Effector memory CD4-positive, alpha-beta T cell (primary cell): Measurements from ENCODE around the gene XRCC5.

Source experiments
- DNase-seq, 3 donors: peaks; one replicate each; pipeline ENCODE4 v3.0.0-alpha.2; 2020
- H3K27ac ChIP-seq: 2 replicates; pipeline ENCODE4 v1.7.0; 2013; ENCODE audit warnings: mild to moderate bottlenecking, low read length, moderate library complexity; ENCODE audit not compliant: insufficient read depth, poor library complexity, severe bottlenecking
- H3K27me3 ChIP-seq: replicated peaks from 2 replicates; pipeline ENCODE4 v1.7.0; 2013; ENCODE audit warnings: mild to moderate bottlenecking, low read length; ENCODE audit not compliant: insufficient read depth, control insufficient read depth, poor library complexity, severe bottlenecking
- H3K36me3 ChIP-seq: 2 replicates; pipeline ENCODE4 v1.7.0; 2013; ENCODE audit warnings: mild to moderate bottlenecking, low read length, moderate library complexity; ENCODE audit not compliant: control insufficient read depth, insufficient read depth
- H3K4me1 ChIP-seq: 2 replicates; pipeline ENCODE4 v1.7.0; 2013; ENCODE audit warnings: low read length, mild to moderate bottlenecking; ENCODE audit not compliant: control insufficient read depth, insufficient read depth, poor library complexity, severe bottlenecking
- H3K4me3 ChIP-seq: 2 replicates; pipeline ENCODE4 v1.7.0; 2013; ENCODE audit warnings: low read length, low read depth, mild to moderate bottlenecking; ENCODE audit not compliant: insufficient read depth, poor library complexity, severe bottlenecking
- H3K9me3 ChIP-seq: 2 replicates; pipeline ENCODE4 v1.7.0; 2013; ENCODE audit warnings: mild to moderate bottlenecking, low read length, moderate library complexity; ENCODE audit not compliant: control insufficient read depth

Gene XRCC5

DNA sequence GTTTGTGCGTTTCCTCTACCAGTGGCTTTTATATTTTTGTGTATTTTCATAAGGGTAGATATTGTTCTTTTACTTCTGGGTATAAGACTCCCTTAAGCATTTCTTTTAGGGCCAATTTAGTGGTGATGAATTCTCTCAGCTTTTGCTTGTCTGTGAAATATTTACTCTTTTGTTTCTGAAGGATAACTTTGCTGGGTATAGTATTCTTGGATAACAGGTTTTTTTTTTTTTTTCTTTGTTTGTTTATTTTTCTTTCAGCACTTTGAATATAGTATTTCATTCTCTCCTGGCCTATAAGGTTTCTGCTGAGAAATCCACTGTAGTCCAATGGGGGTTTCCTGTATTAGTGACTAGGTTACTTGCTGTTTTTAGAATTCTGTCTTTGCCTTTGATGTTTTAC lies 122.7 kb downstream of the XRCC5 start:
- Histone ChIP-seq H3K4me1 (no peaks in the 10 kb centered on the region), H3K4me3 (no peak overlapping the region), H3K36me3 (no peaks in the 10 kb centered on the region), H3K9me3 (no peaks in the 10 kb centered on the region), H3K27ac (no peak overlapping the region), H3K27me3 (no peaks in the 10 kb centered on the region)
- DNase-seq = no peak

DNA sequence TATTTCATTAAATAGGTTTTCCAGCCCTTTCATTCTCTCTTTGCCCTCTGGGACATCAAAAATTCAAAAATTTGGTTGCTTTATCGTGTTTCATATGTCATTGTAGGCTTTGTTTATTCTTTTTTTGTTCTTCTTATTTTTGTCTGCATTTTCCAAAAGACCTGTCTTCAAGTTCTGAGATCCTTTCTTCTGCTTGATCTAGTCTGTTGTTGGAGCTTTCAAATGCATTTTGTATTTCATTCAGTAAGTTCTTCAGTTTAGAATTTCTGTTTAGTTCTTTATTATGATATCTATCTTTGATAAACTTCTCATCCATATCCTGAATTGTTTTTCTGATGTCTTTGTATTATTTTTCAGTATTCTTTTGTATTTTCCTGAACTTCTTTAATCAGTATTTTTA lies 123.6 kb downstream of the XRCC5 start:
- Histone ChIP-seq H3K4me3 (no peak overlapping the region), H3K9me3 (no peaks in the 10 kb centered on the region), H3K27ac (no peak overlapping the region), H3K4me1 (no peaks in the 10 kb centered on the region), H3K36me3 (no peaks in the 10 kb centered on the region), H3K27me3 (no peaks in the 10 kb centered on the region)
- no peak for DNase-seq

DNA sequence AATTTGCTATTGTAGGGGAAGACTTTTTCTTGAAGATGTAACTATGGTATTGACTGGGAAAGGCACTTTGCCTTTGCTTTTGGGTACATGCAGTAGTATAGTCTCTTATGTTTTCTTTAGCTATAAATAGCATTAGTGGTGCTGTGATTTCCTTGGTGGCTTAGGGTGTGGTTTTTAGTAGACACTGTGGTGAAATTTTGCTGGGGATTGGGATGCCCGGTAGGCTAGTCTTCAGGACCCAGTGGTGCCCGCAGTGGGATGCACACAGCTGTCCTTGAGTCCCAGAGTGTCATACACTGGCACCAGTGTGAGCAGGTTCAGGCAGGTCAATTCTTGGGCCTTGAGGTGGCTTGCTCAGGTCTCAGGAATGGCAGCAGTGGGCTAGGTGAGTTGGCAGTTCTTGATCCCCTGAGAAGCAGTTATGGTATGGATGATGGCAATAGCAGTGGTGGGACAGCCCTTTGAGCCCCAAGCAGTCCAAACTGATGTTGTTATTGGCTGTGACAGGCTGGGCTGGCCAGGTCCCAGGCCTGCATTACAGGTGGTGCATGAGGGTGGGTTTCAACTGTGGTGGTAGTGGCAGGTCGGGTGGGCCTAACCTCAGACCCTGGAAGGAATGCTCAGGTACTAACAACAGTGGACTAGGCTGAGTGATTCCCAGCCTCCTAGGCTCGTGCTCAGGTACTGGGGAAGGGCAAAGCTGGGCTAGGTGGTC lies 124.3 kb downstream of the XRCC5 start:
- Histone ChIP-seq H3K4me3 (no peak overlapping the region), H3K36me3 (no peaks in the 10 kb centered on the region), H3K4me1 (no peaks in the 10 kb centered on the region), H3K27ac (no peak overlapping the region), H3K27me3 (no peaks in the 10 kb centered on the region), H3K9me3 (no peaks in the 10 kb centered on the region)
- DNase-seq = no peak

DNA sequence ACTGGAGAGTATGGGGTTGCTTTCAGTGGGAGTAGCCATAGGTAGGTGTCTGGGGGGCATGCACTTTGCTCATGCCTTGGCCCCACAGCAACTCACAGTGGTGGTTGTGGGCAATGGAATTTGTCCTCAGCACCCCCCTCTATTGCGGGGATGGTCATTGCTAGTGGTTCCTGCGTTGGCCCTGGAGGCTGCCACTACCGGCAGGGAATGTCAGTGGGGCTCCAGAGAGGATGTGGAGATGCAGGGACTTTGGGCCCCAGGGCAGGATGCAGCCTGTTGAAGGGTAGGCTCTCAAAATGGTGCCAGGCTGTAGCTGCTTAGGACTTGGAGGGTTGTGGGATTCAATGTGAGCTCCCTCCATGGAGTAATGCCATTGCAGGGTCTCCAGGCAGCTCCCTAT lies 125.0 kb downstream of the XRCC5 start:
- no peak for DNase-seq
- H3K9me3 ChIP-seq = no peaks in the 10 kb centered on the region
- no peak overlapping the region for H3K4me3 ChIP-seq
- H3K36me3 ChIP-seq = no peaks in the 10 kb centered on the region
- H3K27me3 ChIP-seq = no peaks in the 10 kb centered on the region
- no peak overlapping the region for H3K27ac ChIP-seq
- no peaks in the 10 kb centered on the region for H3K4me1 ChIP-seq

DNA sequence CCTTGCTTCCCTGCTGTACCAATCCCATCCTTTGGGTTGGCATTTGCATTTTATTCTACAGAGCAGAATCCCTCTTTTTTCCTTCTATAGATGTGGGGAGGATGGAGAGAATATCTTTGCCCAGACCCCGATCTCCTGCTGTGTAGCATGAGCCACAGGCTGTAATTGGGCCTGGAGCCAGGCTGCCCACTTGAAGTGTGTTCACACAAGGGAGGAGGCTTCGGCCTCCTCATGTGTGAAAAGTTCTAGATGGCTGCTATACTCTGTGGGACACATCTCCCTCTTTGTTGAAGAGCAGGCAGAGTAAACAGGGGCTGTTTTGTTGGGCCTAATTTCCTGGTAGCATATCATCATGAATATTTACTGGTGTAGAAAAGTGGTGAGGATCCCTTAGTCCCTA lies 126.3 kb downstream of the XRCC5 start:
- Histone ChIP-seq H3K27ac (no peak overlapping the region), H3K4me3 (no peak overlapping the region), H3K4me1 (no peaks in the 10 kb centered on the region), H3K9me3 (no peaks in the 10 kb centered on the region), H3K36me3 (no peaks in the 10 kb centered on the region), H3K27me3 (no peaks in the 10 kb centered on the region)
- DNase-seq = no peak

DNA sequence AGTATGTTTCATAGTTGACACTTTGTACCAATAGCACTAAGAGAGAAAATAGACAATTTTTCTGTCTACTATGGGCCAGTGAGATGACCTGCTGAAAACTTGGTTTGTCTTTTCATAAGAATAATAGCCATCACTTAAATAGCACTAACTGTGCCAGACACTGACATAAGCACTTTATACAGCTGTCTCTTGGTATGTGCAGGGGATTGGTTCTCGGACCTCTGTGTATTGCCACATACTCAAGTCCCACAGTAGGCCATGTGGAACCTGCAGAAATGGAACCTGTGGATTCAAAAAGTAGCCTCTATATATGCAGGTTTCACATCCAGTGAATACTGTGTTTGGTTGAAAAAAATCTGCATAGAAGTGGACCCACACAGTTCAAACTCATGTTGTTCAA lies 126.7 kb downstream of the XRCC5 start:
- no peak for DNase-seq
- no peak overlapping the region for H3K4me3 ChIP-seq
- H3K9me3 ChIP-seq = no peaks in the 10 kb centered on the region
- no peaks in the 10 kb centered on the region for H3K36me3 ChIP-seq
- no peaks in the 10 kb centered on the region for H3K27me3 ChIP-seq
- no peaks in the 10 kb centered on the region for H3K4me1 ChIP-seq
- H3K27ac ChIP-seq = no peak overlapping the region

DNA sequence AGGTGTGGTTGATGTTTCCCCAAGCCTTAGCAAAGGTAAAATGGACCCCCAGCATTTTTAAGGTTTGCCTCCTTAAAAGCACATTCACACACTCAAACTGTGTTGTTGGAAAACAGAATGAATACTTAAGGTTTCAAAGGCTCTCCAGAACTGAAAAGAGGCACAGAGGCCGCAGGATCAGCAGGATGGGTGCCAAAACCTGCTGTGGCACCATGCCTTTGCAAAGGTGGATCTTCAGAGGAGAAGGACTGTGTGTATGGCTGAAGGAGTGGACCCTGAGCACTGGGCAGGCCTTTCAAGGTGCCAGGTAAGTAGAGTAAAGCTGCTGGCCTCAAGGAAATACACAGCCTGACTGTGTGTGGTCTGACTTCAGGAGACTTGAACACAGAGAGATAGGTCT lies 127.3 kb downstream of the XRCC5 start:
- H3K27me3 ChIP-seq = no peaks in the 10 kb centered on the region
- no peak overlapping the region for H3K27ac ChIP-seq
- DNase-seq = no peak

DNA sequence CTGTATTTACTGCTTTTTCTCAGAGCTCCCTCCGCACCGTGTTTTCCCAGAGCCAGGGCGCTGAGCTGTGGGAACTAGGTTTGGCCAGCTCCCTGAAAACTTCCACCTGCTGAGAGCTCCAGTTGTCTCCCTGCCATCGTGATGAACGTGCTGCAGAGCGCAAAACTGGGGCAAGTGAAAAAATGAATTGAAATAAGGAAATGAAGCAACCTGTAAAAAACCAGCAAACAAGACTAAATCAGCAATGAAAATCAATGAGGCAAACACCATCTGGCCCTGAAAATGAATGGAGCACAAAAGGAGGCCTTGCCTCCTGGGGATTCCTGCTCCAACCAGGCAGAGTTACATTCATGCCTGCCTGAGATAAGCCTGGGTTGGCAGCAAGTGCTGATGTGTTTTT lies 133.2 kb downstream of the XRCC5 start:
- no peaks in the 10 kb centered on the region for H3K36me3 ChIP-seq
- no peak overlapping the region for H3K27ac ChIP-seq
- H3K9me3 ChIP-seq = no peaks in the 10 kb centered on the region
- no peak overlapping the region for H3K4me3 ChIP-seq
- DNase-seq = no peak
- H3K4me1 ChIP-seq = no peaks in the 10 kb centered on the region
- no peaks in the 10 kb centered on the region for H3K27me3 ChIP-seq

More for the DNA sequence above, 127.3 kb downstream of the XRCC5 start:
- Histone ChIP-seq H3K4me1 (no peaks in the 10 kb centered on the region), H3K9me3 (no peaks in the 10 kb centered on the region), H3K36me3 (no peaks in the 10 kb centered on the region), H3K4me3 (no peak overlapping the region)

DNA sequence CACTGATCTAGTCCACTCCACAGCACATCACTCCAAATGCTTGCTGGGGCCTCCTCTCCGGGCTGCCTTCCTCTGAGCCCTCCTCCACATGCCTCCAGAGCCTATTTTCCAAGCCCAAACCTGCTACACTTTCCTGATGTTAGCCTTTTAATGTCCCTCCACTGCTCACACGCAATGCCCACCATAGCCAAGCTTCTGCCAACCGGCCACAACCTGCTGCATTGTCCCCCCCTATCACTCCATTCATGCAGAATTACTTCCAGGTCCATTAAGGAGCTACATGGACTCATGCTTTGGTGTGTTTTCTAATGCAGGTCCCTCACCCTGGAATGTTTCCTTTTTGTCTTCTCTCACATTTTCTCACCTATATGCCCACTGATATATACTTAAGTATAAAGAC lies 133.9 kb downstream of the XRCC5 start:
- Histone ChIP-seq H3K27me3 (no peaks in the 10 kb centered on the region), H3K9me3 (no peaks in the 10 kb centered on the region), H3K4me1 (no peaks in the 10 kb centered on the region), H3K36me3 (no peaks in the 10 kb centered on the region), H3K4me3 (no peak overlapping the region), H3K27ac (no peak overlapping the region)
- no peak for DNase-seq

DNA sequence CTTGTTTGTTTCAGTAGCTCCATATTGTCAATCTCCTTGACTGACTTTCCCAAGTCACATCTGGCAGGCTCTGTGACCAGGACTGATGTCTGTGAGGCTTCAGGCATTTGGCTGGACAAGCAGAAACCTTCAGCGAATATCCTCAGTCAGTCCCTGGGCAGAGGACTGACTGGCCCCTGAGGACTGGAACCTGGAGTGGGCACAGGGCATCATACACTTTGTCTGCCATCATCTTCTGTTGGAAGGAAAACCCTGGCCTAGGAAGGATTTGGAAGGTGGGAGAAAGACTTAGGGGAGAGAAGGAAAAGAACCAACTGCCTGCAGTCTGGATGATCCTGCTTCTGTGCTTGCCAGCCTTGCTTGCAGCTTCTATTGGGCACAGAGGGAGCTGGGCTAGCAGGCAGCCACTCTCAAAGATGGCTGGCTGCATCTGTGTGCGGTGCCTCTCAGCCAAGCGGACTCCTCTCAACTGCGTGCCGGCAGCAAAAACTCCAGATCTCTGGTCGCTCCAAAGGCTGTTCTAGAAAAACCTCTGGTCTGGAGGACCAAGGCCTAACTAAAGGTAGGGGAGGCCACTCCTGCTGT lies 136.3 kb downstream of the XRCC5 start:
- Histone ChIP-seq H3K4me3 (no peak overlapping the region), H3K36me3 (no peaks in the 10 kb centered on the region), H3K4me1 (no peaks in the 10 kb centered on the region), H3K9me3 (no peaks in the 10 kb centered on the region), H3K27me3 (no peaks in the 10 kb centered on the region), H3K27ac (no peak overlapping the region)
- no peak for DNase-seq
